ENCODE data around the gene ARX.

DNA sequence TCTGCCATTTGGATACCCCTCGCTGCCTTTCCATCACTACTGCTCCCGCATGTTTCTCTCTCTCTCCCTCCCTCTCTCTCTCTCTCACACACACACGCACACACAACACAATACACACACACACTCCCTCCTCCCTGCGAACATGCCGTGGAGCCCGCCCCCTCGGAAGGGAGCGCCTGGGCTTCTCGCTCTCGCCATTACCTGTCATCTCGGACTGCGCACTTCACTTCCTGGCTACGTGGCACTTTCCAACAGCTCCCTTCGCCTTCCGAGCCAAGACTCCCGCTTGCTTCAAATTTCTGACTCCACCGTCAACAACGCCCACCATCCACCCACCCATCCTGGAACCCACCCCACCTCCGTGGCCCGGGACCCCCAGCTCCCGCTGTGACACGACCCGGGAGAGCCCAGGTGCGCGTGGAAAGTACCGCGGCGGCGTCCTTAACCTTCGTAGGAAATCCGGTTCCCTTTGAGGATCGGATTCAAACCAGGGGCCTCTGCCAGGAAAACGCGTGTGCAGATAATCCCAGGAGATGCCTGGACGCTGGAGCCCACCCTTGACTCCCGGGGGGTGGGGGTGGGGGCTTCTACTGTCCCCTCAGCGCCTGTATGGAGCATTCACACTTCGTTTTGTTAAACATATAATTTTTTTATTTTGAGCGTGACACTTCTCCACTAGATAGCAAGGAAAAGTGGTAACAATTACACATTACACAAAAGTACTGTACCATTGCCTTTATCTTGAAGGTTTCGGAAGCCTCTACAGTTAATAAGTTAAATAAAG, 12.5 kb downstream of the ARX start:
- TF ChIP-seq, protein P1, sequence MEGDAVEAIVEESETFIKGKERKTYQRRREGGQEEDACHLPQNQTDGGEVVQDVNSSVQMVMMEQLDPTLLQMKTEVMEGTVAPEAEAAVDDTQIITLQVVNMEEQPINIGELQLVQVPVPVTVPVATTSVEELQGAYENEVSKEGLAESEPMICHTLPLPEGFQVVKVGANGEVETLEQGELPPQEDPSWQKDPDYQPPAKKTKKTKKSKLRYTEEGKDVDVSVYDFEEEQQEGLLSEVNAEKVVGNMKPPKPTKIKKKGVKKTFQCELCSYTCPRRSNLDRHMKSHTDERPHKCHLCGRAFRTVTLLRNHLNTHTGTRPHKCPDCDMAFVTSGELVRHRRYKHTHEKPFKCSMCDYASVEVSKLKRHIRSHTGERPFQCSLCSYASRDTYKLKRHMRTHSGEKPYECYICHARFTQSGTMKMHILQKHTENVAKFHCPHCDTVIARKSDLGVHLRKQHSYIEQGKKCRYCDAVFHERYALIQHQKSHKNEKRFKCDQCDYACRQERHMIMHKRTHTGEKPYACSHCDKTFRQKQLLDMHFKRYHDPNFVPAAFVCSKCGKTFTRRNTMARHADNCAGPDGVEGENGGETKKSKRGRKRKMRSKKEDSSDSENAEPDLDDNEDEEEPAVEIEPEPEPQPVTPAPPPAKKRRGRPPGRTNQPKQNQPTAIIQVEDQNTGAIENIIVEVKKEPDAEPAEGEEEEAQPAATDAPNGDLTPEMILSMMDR (IDR thresholded peaks at IDR 0.05; ENCODE audit: poor library complexity, severe bottlenecking): no peak
- peak; percentile 26 for TF ChIP-seq MXI1 (conservative IDR thresholded peaks at IDR 0.05; ENCODE audit: poor library complexity, severe bottlenecking)
- TF ChIP-seq EZH2 (IDR thresholded peaks at IDR 0.05; ENCODE audit: borderline replicate concordance, insufficient read depth, low read length, poor library complexity, severe bottlenecking): no peak
- TF ChIP-seq, protein P2, sequence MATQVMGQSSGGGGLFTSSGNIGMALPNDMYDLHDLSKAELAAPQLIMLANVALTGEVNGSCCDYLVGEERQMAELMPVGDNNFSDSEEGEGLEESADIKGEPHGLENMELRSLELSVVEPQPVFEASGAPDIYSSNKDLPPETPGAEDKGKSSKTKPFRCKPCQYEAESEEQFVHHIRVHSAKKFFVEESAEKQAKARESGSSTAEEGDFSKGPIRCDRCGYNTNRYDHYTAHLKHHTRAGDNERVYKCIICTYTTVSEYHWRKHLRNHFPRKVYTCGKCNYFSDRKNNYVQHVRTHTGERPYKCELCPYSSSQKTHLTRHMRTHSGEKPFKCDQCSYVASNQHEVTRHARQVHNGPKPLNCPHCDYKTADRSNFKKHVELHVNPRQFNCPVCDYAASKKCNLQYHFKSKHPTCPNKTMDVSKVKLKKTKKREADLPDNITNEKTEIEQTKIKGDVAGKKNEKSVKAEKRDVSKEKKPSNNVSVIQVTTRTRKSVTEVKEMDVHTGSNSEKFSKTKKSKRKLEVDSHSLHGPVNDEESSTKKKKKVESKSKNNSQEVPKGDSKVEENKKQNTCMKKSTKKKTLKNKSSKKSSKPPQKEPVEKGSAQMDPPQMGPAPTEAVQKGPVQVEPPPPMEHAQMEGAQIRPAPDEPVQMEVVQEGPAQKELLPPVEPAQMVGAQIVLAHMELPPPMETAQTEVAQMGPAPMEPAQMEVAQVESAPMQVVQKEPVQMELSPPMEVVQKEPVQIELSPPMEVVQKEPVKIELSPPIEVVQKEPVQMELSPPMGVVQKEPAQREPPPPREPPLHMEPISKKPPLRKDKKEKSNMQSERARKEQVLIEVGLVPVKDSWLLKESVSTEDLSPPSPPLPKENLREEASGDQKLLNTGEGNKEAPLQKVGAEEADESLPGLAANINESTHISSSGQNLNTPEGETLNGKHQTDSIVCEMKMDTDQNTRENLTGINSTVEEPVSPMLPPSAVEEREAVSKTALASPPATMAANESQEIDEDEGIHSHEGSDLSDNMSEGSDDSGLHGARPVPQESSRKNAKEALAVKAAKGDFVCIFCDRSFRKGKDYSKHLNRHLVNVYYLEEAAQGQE (IDR thresholded peaks at IDR 0.05; ENCODE audit: borderline replicate concordance): no peak
- TF ChIP-seq POLR2AphosphoS5 (IDR thresholded peaks at IDR 0.05): peak; percentile 60
- peak; percentile 20 for TF ChIP-seq SMC3 (conservative IDR thresholded peaks at IDR 0.05; ENCODE audit: poor library complexity)

Data from neural cell (in vitro differentiated cells).